Activated T-cell treated with anti-CD3 and anti-CD28 coated beads, Interleukin-2, amount 50 U/mL, for 24 hours (primary cell): ENCODE measurements around the gene CCL26.
"Not testable (repeated sequence)": the region's sequence is repeated elsewhere in the genome, so short reads cannot be mapped to it uniquely, and the experiment has no call there.

Experiments used
- DNase-seq: peaks from one replicate; pipeline ENCODE4 v3.0.0-alpha.2; 2020
- H3K27ac Mint-ChIP-seq: 2 replicates; pipeline ENCODE4 v1.8.0; 2020; ENCODE audit warnings: mild to moderate bottlenecking, mixed read lengths
- H3K27me3 Mint-ChIP-seq: 2 replicates; pipeline ENCODE4 v1.8.0; 2020; ENCODE audit warnings: mixed read lengths
- H3K36me3 Mint-ChIP-seq: 2 replicates; pipeline ENCODE4 v1.8.0; 2020; ENCODE audit warnings: low read depth, mixed read lengths
- H3K4me1 Mint-ChIP-seq: 2 replicates; pipeline ENCODE4 v1.8.0; 2020; ENCODE audit warnings: low read depth, mixed read lengths
- H3K4me3 Mint-ChIP-seq: 2 replicates; pipeline ENCODE4 v1.8.0; 2020; ENCODE audit warnings: mild to moderate bottlenecking, moderate library complexity, mixed read lengths
- H3K9me3 Mint-ChIP-seq: 2 replicates; pipeline ENCODE4 v1.8.0; 2020; ENCODE audit warnings: mixed read lengths

CCL26 gene

GRCh38 chr7:75776295-75776971 is 4.4 kb upstream of the CCL26 start:
- no peak overlapping the region for H3K4me3 Mint-ChIP-seq
- no peaks in the 10 kb centered on the region for H3K9me3 Mint-ChIP-seq
- peak; percentile 63 for DNase-seq
- peak overlapping the region; percentile 89 for H3K27ac Mint-ChIP-seq
- H3K27me3 Mint-ChIP-seq = peaks cover 21% of the 10 kb centered on the region
- no peaks in the 10 kb centered on the region for H3K36me3 Mint-ChIP-seq
- H3K4me1 Mint-ChIP-seq = peaks cover 58% of the 10 kb centered on the region

DNA sequence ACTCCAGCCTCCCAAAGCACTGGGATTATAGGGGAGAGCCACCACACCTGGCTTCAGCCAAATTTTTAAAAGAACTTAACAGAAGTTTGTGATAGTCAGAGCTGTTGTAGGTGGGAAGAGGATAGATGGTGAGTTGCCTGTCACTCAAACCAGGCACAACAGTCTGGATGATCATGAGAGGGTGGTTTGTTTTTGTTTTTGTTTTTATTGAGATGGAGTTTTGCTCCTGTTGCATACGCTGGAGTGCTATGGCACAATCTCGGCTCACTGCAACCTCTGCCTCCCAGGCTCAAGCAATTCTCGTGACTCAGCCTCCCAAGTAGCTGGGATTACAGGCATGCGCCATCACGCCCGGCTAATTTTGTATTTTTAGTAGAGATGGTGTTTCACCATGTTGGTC is 1.9 kb upstream of the CCL26 start:
- peaks cover 47% of the 10 kb centered on the region for H3K4me1 Mint-ChIP-seq
- not testable (repeated sequence) for H3K27ac Mint-ChIP-seq

GRCh38 chr7:75771224-75771623 is 787 bp downstream of the CCL26 start:
- H3K27me3 Mint-ChIP-seq = no peaks in the 10 kb centered on the region
- H3K9me3 Mint-ChIP-seq = no peaks in the 10 kb centered on the region
- no peak for DNase-seq
- H3K4me1 Mint-ChIP-seq = peaks cover 20% of the 10 kb centered on the region
- no peaks in the 10 kb centered on the region for H3K36me3 Mint-ChIP-seq
- H3K27ac Mint-ChIP-seq = no peak overlapping the region
- no peak overlapping the region for H3K4me3 Mint-ChIP-seq

More for the DNA sequence above, 1.9 kb upstream of the CCL26 start:
- not testable (repeated sequence) for H3K4me3 Mint-ChIP-seq, DNase-seq, H3K27me3 Mint-ChIP-seq, H3K9me3 Mint-ChIP-seq, H3K36me3 Mint-ChIP-seq

- H3K4me3 Mint-ChIP-seq = no peak overlapping the region
- peaks cover 2% of the 10 kb centered on the region for H3K4me1 Mint-ChIP-seq
- H3K9me3 Mint-ChIP-seq = no peaks in the 10 kb centered on the region
- H3K36me3 Mint-ChIP-seq = no peaks in the 10 kb centered on the region
- no peaks in the 10 kb centered on the region for H3K27me3 Mint-ChIP-seq
- no peak for DNase-seq
- no peak overlapping the region for H3K27ac Mint-ChIP-seq
These were observed 9.6 kb downstream of the CCL26 start for GRCh38 chr7:75762350-75762917.

DNA sequence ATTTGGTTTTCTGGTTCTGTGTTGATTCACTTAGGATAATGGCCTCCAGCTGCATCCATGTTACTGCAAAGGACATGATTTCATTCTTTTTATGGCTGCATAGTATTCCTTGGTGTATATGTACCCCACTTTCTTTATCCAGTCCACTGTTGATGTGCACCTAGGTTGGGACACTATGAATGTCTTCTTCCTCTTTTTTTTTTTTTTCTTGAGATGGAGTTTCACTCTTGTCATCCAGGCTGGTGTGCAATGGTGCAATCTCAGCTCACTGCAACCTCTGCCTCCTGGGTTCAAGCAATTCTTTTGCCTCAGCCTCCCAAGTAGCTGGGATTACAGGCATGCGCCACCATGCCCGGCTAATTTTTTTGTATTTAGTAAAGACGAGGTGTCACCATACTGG is 10.2 kb downstream of the CCL26 start:
- H3K4me1 Mint-ChIP-seq, H3K4me3 Mint-ChIP-seq, H3K27me3 Mint-ChIP-seq, H3K27ac Mint-ChIP-seq, H3K36me3 Mint-ChIP-seq, H3K9me3 Mint-ChIP-seq, DNase-seq: not testable (repeated sequence)

- no peak for DNase-seq
- no peak overlapping the region for H3K27ac Mint-ChIP-seq
These were observed 13.5 kb downstream of the CCL26 start for GRCh38 chr7:75758491-75758890.

DNA sequence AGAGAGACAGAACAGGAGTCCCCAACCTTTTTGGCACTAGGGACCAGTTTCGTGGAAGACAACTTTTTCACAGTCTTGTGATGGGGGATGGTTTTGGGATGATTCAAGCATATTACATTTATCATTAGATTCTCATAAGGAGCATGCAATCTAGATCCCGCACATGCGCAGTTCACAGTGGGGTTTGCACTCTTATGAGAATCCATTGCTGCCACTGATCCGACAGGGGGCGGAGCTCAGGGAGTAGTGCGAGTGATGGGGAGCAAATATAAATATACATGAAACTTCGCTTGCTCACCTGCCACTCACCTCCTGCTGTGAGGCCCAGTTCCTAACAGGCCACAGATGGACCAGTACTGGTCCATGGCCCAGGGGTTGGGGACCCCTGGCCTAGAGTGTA is 14.2 kb downstream of the CCL26 start:
- Mint-ChIP-seq H3K27ac (no peak overlapping the region), H3K27me3 (no peaks in the 10 kb centered on the region), H3K4me1 (peaks cover 2% of the 10 kb centered on the region), H3K9me3 (no peaks in the 10 kb centered on the region), H3K36me3 (no peaks in the 10 kb centered on the region), H3K4me3 (no peak overlapping the region)
- no peak for DNase-seq

More at GRCh38 chr7:75758491-75758890, 13.5 kb downstream of the CCL26 start:
- H3K27me3 Mint-ChIP-seq = no peaks in the 10 kb centered on the region
- peaks cover 2% of the 10 kb centered on the region for H3K4me1 Mint-ChIP-seq
- H3K4me3 Mint-ChIP-seq = no peak overlapping the region
- no peaks in the 10 kb centered on the region for H3K9me3 Mint-ChIP-seq
- no peaks in the 10 kb centered on the region for H3K36me3 Mint-ChIP-seq

DNA sequence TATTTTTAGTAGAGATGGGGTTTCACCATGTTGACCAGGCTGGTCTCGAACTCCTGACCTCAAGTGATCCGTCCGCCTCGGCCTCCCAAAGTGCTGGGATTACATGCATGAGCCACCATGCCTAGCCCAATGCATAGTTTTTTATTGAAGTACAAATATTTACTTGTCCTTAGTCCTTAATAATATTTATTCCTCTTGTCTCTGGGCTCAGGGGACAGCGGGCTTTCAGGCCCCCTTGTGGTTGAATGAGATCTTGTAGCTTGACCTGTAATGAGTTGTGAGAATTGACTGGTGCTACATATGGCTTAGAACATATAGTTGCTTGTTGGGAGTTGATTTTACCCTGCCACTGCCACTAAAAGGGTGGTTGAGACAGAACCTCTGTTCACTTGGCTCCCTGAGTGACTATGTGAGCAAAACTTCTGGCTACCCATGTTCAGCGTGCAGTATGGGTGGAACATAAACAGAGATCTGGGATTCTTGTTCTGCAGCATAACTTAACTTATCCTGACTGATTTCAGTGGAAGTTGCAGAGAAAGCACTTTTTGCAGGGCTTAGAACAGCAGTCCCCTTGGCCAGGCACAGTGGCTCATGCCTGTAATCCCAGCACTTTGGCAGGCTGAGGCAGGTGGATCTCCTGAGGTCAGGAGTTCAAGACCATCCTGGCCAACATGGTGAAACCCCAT is 14.9 kb downstream of the CCL26 start:
- no peak overlapping the region for H3K27ac Mint-ChIP-seq
- no peaks in the 10 kb centered on the region for H3K27me3 Mint-ChIP-seq
- H3K36me3 Mint-ChIP-seq = no peaks in the 10 kb centered on the region
- H3K4me1 Mint-ChIP-seq = no peaks in the 10 kb centered on the region
- DNase-seq = no peak
- no peak overlapping the region for H3K4me3 Mint-ChIP-seq
- no peaks in the 10 kb centered on the region for H3K9me3 Mint-ChIP-seq

- Mint-ChIP-seq H3K4me1 (no peaks in the 10 kb centered on the region), H3K27ac (no peak overlapping the region), H3K36me3 (no peaks in the 10 kb centered on the region), H3K4me3 (no peak overlapping the region), H3K9me3 (no peaks in the 10 kb centered on the region), H3K27me3 (no peaks in the 10 kb centered on the region)
- DNase-seq = no peak
These were observed 15.6 kb downstream of the CCL26 start for GRCh38 chr7:75756206-75756990.

- H3K4me1 Mint-ChIP-seq = peaks cover 12% of the 10 kb centered on the region
- no peaks in the 10 kb centered on the region for H3K9me3 Mint-ChIP-seq
- H3K27me3 Mint-ChIP-seq = peaks cover 4% of the 10 kb centered on the region
- peaks cover under 1% of the 10 kb centered on the region for H3K36me3 Mint-ChIP-seq
- H3K4me3 Mint-ChIP-seq = no peak overlapping the region
- DNase-seq = no peak
- no peak overlapping the region for H3K27ac Mint-ChIP-seq
These were observed 28.6 kb downstream of the CCL26 start for GRCh38 chr7:75743455-75743859.

- Mint-ChIP-seq H3K27me3 (peaks cover 4% of the 10 kb centered on the region), H3K27ac (no peak overlapping the region), H3K4me3 (no peak overlapping the region), H3K4me1 (peaks cover 22% of the 10 kb centered on the region), H3K9me3 (no peaks in the 10 kb centered on the region), H3K36me3 (peaks cover 2% of the 10 kb centered on the region)
- DNase-seq = no peak
These were observed 31.0 kb downstream of the CCL26 start for GRCh38 chr7:75740846-75741497.

DNA sequence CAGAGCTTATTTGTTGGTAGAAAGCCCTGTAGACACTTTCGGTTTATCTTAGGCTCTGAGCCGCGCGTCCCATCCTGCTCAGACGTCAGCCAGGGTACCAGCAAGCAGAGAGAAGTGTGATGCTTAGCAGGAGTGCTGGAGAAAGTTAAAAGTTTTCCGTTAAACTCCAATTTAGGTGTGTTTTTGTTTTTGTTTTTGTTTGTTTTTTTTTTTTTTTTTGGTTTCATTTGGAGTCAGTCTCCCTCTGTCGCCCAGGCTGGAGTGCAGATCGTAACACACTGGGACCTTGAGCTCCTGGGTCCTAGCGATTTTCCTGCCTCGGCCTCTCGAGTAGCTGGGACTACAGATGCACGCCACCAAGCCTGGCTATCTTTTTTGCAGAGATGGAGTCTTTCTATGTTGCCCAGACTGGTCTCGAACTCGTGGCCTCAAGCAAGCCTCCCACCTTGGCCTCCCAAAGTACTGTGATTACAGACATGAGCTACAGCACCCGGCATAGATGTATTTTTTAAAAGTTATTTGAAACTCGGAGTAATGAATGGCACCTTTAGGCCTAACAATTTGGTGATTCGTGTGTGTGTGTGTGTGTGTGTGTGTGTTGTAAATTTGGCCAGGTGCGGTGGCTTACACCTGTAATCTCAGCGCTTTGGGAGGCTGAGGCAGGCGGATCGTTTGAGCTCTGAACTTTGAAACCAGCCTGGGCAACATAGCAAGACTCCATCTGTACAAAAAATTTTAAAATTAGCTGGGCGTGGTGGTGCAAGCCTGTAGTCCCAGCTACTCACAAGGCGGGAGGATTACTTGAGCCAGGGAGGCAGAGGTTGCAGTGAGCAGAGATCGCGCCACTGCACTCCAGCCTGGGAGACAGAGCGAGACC is 32.0 kb downstream of the CCL26 start:
- Mint-ChIP-seq H3K27ac (peak overlapping the region; percentile 93), H3K4me3 (peak overlapping the region; percentile 88), H3K27me3 (peaks cover 4% of the 10 kb centered on the region), H3K4me1 (peaks cover 22% of the 10 kb centered on the region), H3K36me3 (peaks cover 2% of the 10 kb centered on the region), H3K9me3 (no peaks in the 10 kb centered on the region)
- no peak for DNase-seq

DNA sequence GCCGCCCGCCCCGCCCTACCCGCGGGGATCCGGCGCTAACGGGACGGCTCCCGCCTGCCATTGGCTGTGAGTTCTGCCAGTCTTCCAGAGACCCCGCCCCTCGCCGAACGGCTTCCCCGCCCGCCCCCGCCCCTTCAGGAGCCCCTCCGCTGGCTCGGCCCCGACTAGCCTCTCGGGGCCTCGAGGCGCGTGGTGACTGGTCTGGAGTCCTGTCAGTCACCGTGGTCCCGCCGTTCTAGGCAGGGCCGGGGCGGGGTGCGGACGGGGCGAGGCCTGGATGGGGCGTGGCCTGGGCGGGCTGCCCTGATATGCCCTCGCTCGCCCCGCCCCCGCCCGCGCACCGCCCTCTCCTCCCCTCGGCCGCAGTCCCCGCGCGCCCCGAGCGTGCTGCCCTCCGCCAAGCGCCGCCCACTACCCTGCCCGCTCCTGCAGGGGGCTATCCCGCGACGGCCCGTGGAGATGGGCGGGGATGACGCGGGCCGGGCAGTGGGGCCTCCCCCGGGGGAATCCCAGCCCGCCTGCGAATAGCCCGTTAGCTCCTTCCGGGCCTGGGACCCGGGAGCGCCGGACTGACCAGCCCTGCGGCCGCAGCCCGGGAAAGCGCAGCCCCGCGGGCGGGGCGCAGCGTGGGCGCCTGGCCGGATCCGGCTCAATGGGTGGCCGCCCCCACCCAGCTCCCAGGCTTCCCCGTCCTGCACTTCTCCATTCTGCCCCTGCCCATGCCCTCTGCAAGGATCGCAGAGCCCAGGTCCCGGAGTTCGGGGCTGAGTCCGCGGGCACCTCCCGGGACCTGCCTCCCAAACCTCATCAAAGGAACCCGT is 32.8 kb downstream of the CCL26 start:
- H3K9me3 Mint-ChIP-seq = no peaks in the 10 kb centered on the region
- H3K27ac Mint-ChIP-seq = peak overlapping the region; percentile 93
- peak; percentile 99 for DNase-seq
- peaks cover 2% of the 10 kb centered on the region for H3K36me3 Mint-ChIP-seq
- H3K4me3 Mint-ChIP-seq = peak overlapping the region; percentile 88
- peaks cover 22% of the 10 kb centered on the region for H3K4me1 Mint-ChIP-seq
- peaks cover 4% of the 10 kb centered on the region for H3K27me3 Mint-ChIP-seq
